PC-9 (cell line): ENCODE data around the gene VSTM2L. TPM values are rescaled to one million over a fixed set of nuclear protein-coding genes. Genes with fewer than 3 reads are reported as not detected.

Experiments
- BruUV-seq: library from RNA; stranded (reverse); fragments of 400-500 nt; replicated peaks from 2 replicates; lab custom pipeline; 2021; lab: Mats Ljungman, UMichigan
- CTCF ChIA-PET: fragments of 300-600 bp; sonication (Branson Sonifier 250); formaldehyde crosslinking; loops from one replicate; lab custom pipeline; 2022; ENCODE audit warnings: antibody characterized with exemption; lab: Charles Lee
- POLR2A ChIA-PET: fragments of 300-600 bp; sonication (Branson Sonifier 250); formaldehyde crosslinking; loops from one replicate; lab custom pipeline; 2022; ENCODE audit warnings: antibody characterized with exemption; ENCODE audit not compliant: unreplicated experiment; lab: Charles Lee
- DNase-seq, 2 experiments: peaks; one replicate each; pipeline versions ENCODE4 v3.0.0 to v3.0.0-alpha.2; 2015 to 2022; ENCODE audit warnings: mixed read lengths in 1 of 2
- H2AFZ ChIP-seq: fragments of 200-600 bp; sonication (generic); 2 replicates; pipeline ENCODE4 v1.8.1; 2017; ENCODE audit warnings: antibody characterized with exemption
- H3F3A ChIP-seq: fragments of 200-600 bp; sonication (generic); 2 replicates; pipeline ENCODE4 v1.8.1; 2017; ENCODE audit warnings: antibody characterized with exemption, mild to moderate bottlenecking, low read depth; ENCODE audit not compliant: insufficient read depth
- H3K27ac ChIP-seq: fragments of 200-600 bp; sonication (generic); 2 replicates; pipeline ENCODE4 v1.6.1; 2016; ENCODE audit warnings: mixed run types
- H3K27me3 ChIP-seq: fragments of 200-600 bp; sonication (generic); 2 replicates; pipeline ENCODE4 v1.6.1; 2016; ENCODE audit warnings: low read depth, mixed run types; ENCODE audit not compliant: insufficient read depth
- H3K36me3 ChIP-seq: fragments of 200-600 bp; sonication (generic); 2 replicates; pipeline ENCODE4 v1.6.1; 2016; ENCODE audit warnings: low read depth, mixed run types
- H3K4me1 ChIP-seq: fragments of 200-600 bp; sonication (generic); replicated peaks from 2 replicates; pipeline ENCODE4 v1.6.1; 2016; ENCODE audit warnings: mixed run types; ENCODE audit not compliant: insufficient read depth
- H3K4me2 ChIP-seq: fragments of 200-600 bp; sonication (generic); 2 replicates; pipeline ENCODE4 v1.6.1; 2017; ENCODE audit warnings: mixed run types
- H3K4me3 ChIP-seq: fragments of 200-600 bp; sonication (generic); 2 replicates; pipeline ENCODE4 v1.6.1; 2016; ENCODE audit warnings: mixed run types
- H3K79me2 ChIP-seq: fragments of 200-600 bp; sonication (generic); 2 replicates; pipeline ENCODE4 v1.6.1; 2017; ENCODE audit warnings: low read depth, mixed run types
- H3K9me2 ChIP-seq: fragments of 200-600 bp; sonication (generic); 2 replicates; pipeline ENCODE4 v1.8.1; 2017; ENCODE audit warnings: mild to moderate bottlenecking; ENCODE audit not compliant: insufficient read depth
- H3K9me3 ChIP-seq: fragments of 200-600 bp; sonication (generic); 2 replicates; pipeline ENCODE4 v1.8.1; 2016; ENCODE audit warnings: low read depth; ENCODE audit not compliant: insufficient read depth
- H4K20me1 ChIP-seq: fragments of 200-600 bp; sonication (generic); 2 replicates; pipeline ENCODE4 v1.8.1; 2017; ENCODE audit not compliant: insufficient read depth
- CTCF ChIP-seq: fragments of 200-600 bp; sonication (generic); conservative IDR thresholded peaks from 2 replicates; pipeline ENCODE4 v1.6.1; 2017; ENCODE audit warnings: mixed run types, antibody characterized with exemption, mild to moderate bottlenecking, moderate library complexity
- EZH2 ChIP-seq: fragments of 200-600 bp; sonication (generic); IDR thresholded peaks from 2 replicates; pipeline ENCODE4 v1.8.0; 2017; ENCODE audit warnings: antibody characterized with exemption, low read depth
- intact Hi-C: fragments of 100-400 bp; cut with micrococcal nuclease; formaldehyde crosslinking; loops from one replicate; pipeline ENCODE4 v1.10.0; 2022; ENCODE audit not compliant: unreplicated experiment
- total RNA-seq: library from RNA; stranded (reverse); gene quantifications from 2 replicates; pipeline ENCODE4 v1.2.3, GENCODE V29; 2021

VSTM2L gene
- total RNA-seq, 1 experiment from 2014 or later = 1.4 TPM

GRCh38 chr20:37941992-37942391, 39.1 kb downstream of the VSTM2L start:
- POLR2A ChIA-PET = no interaction called here
- no peaks in the 10 kb centered on the region for H3K9me3 ChIP-seq

GRCh38 chr20:37943033-37943432, 40.1 kb downstream of the VSTM2L start:
- Histone ChIP-seq H2AFZ (no peak overlapping the region), H3K27me3 (peaks cover 29% of the 10 kb centered on the region), H3K79me2 (no peaks in the 10 kb centered on the region), H3K4me3 (no peak overlapping the region), H4K20me1 (no peaks in the 10 kb centered on the region), H3K36me3 (no peaks in the 10 kb centered on the region), H3K9me3 (no peaks in the 10 kb centered on the region), H3F3A (no peaks in the 10 kb centered on the region), H3K9me2 (no peaks in the 10 kb centered on the region), H3K4me1 (no peaks in the 10 kb centered on the region), H3K27ac (no peak overlapping the region), H3K4me2 (no peak overlapping the region)
- intact Hi-C loops = no loop called here
- no peak for DNase-seq
- TF ChIP-seq EZH2 = no peak
- no TSS peak for BruUV-seq
- ChIA-PET CTCF (interaction anchor here (0.6 kb wide), 1 partner anchor 231 kb away, joined by 3 read pairs; no protein-coding TSS in a partner anchor), POLR2A (no interaction called here)

More at GRCh38 chr20:37941992-37942391, 39.1 kb downstream of the VSTM2L start:
- no peak for DNase-seq
- BruUV-seq = no TSS peak
- TF ChIP-seq EZH2 = no peak
- TF ChIP-seq CTCF = no peak
- H3K4me1 ChIP-seq = no peaks in the 10 kb centered on the region
- H3K27ac ChIP-seq = no peak overlapping the region
- no peaks in the 10 kb centered on the region for H3K79me2 ChIP-seq
- no peak overlapping the region for H3K4me3 ChIP-seq
- no peak overlapping the region for H2AFZ ChIP-seq
- H3K27me3 ChIP-seq = peaks cover 18% of the 10 kb centered on the region
- no peaks in the 10 kb centered on the region for H3K36me3 ChIP-seq
- no peaks in the 10 kb centered on the region for H3F3A ChIP-seq
- no peak overlapping the region for H3K4me2 ChIP-seq
- no peaks in the 10 kb centered on the region for H3K9me2 ChIP-seq
- no peaks in the 10 kb centered on the region for H4K20me1 ChIP-seq
- intact Hi-C loops = no loop called here
- CTCF ChIA-PET = no interaction called here

- DNase-seq = no peak
- TF ChIP-seq EZH2 = no peak
- TF ChIP-seq CTCF = no peak
- Histone ChIP-seq H3K36me3 (no peaks in the 10 kb centered on the region), H2AFZ (no peak overlapping the region), H3K4me3 (no peak overlapping the region), H3K27ac (no peak overlapping the region), H3K4me1 (no peaks in the 10 kb centered on the region), H3K9me3 (no peaks in the 10 kb centered on the region), H3K4me2 (no peak overlapping the region), H3K27me3 (peaks cover 36% of the 10 kb centered on the region), H4K20me1 (no peaks in the 10 kb centered on the region), H3F3A (no peaks in the 10 kb centered on the region), H3K79me2 (no peaks in the 10 kb centered on the region), H3K9me2 (no peaks in the 10 kb centered on the region)
- intact Hi-C loops = no loop called here
- ChIA-PET CTCF (interaction anchor here (0.6 kb wide), 5 partner anchors 42 to 269 kb away, joined by 3 to 13 read pairs (median 5); no protein-coding TSS in a partner anchor), POLR2A (no interaction called here)
- BruUV-seq = no TSS peak
Observed at GRCh38 chr20:37943501-37944455, 40.9 kb downstream of the VSTM2L start.
